Body of pancreas (tissue), 4 donors: Measurements from ENCODE around the gene SUN5.

Experiments
- POLR2A ChIP-seq, 3 donors: fragments of 450-650 bp; IDR thresholded peaks; one replicate each; pipeline ENCODE4 v1.6.1; 2016; ENCODE audit warnings: antibody characterized with exemption in 3 of 3, mild to moderate bottlenecking in 2 of 3
- TF ChIP-seq, protein P1 (sequence below), 7 experiments: fragments of 450-650 bp in 4 of 7; fragments of 200-600 bp in 3 of 7; sonication (generic) in 3 of 7; IDR thresholded peaks; one replicate each; pipeline ENCODE4 v1.5.1; 2016 to 2019; ENCODE audit warnings: antibody characterized with exemption in 7 of 7

DNA sequence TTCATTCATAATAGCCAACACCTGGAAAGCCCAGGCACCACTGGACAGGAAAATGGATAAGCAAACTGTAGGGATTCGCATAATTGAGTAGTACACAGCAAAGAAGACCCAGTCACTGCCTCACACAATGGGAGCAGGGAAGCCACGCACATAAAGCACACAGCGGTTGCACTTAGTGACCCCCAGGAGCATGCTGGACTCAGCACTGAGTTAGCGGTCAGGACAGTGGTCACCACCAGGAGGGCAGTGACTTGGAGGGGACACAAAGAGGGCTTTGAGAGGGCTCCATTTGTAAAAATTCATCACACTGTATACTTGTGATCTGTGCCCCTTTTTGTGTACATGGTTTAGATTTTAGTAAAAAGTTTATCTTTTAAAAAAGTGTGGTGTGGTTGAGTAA, 47.1 kb upstream of the SUN5 start:
- no peak for TF ChIP-seq POLR2A (IDR thresholded peaks at IDR 0.05)
- TF ChIP-seq, protein P1, sequence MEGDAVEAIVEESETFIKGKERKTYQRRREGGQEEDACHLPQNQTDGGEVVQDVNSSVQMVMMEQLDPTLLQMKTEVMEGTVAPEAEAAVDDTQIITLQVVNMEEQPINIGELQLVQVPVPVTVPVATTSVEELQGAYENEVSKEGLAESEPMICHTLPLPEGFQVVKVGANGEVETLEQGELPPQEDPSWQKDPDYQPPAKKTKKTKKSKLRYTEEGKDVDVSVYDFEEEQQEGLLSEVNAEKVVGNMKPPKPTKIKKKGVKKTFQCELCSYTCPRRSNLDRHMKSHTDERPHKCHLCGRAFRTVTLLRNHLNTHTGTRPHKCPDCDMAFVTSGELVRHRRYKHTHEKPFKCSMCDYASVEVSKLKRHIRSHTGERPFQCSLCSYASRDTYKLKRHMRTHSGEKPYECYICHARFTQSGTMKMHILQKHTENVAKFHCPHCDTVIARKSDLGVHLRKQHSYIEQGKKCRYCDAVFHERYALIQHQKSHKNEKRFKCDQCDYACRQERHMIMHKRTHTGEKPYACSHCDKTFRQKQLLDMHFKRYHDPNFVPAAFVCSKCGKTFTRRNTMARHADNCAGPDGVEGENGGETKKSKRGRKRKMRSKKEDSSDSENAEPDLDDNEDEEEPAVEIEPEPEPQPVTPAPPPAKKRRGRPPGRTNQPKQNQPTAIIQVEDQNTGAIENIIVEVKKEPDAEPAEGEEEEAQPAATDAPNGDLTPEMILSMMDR (IDR thresholded peaks at IDR 0.05): no peak
